H9 (cell line): ENCODE measurements around the gene NGF. TPM values are rescaled to one million over a fixed set of nuclear protein-coding genes. Genes with fewer than 3 reads are reported as not detected.

ENCODE experiments used
- DNase-seq: peaks from one replicate; pipeline ENCODE4 v3.0.0-alpha.2; 2017
- H2AFZ ChIP-seq: one replicate; pipeline ENCODE4 v1.6.1; 2013; ENCODE audit warnings: mild to moderate bottlenecking, low read length, control low read depth, moderate library complexity
- H2AK5ac ChIP-seq: 2 replicates; pipeline ENCODE4 v1.6.1; 2013; ENCODE audit warnings: low read length, control low read depth, mixed read lengths; ENCODE audit not compliant: insufficient read length
- H2BK120ac ChIP-seq: one replicate; pipeline ENCODE4 v1.6.1; 2013; ENCODE audit warnings: low read depth, mild to moderate bottlenecking, low read length, control low read depth, inconsistent platforms; ENCODE audit not compliant: poor library complexity, severe bottlenecking
- H2BK12ac ChIP-seq: 2 replicates; pipeline ENCODE4 v1.6.1; 2013; ENCODE audit warnings: low read length, control low read depth, mixed read lengths, low read depth; ENCODE audit not compliant: insufficient read length
- H2BK15ac ChIP-seq: 2 replicates; pipeline ENCODE4 v1.6.1; 2013; ENCODE audit warnings: low read depth, low read length, control low read depth
- H2BK20ac ChIP-seq: one replicate; pipeline ENCODE4 v1.6.1; 2013; ENCODE audit warnings: low read depth, mild to moderate bottlenecking, low read length, control low read depth, inconsistent platforms; ENCODE audit not compliant: poor library complexity, severe bottlenecking
- H2BK5ac ChIP-seq: 2 replicates; pipeline ENCODE4 v1.6.1; 2013; ENCODE audit warnings: low read length, control low read depth, mixed read lengths; ENCODE audit not compliant: insufficient read length
- H3K14ac ChIP-seq: 2 replicates; pipeline ENCODE4 v1.6.1; 2013; ENCODE audit warnings: low read length, control low read depth; ENCODE audit not compliant: insufficient read depth
- H3K18ac ChIP-seq: 2 replicates; pipeline ENCODE4 v1.6.1; 2013; ENCODE audit warnings: low read depth, mild to moderate bottlenecking, mixed read lengths, low read length, control low read depth; ENCODE audit not compliant: insufficient read length
- H3K23ac ChIP-seq: 2 replicates; pipeline ENCODE4 v1.6.1; 2013; ENCODE audit warnings: low read length, control low read depth, mixed read lengths, low read depth; ENCODE audit not compliant: insufficient read length
- H3K23me2 ChIP-seq: 2 replicates; pipeline ENCODE4 v1.6.1; 2013; ENCODE audit warnings: low read depth, mild to moderate bottlenecking, mixed read lengths, low read length, control low read depth; ENCODE audit not compliant: insufficient read length, poor library complexity, severe bottlenecking
- H3K27ac ChIP-seq: 2 replicates; pipeline ENCODE4 v1.5.1; 2013; ENCODE audit warnings: low read length, control low read depth, mixed read lengths, low read depth; ENCODE audit not compliant: insufficient read length
- H3K27me3 ChIP-seq: 2 replicates; pipeline ENCODE4 v1.6.1; 2013; ENCODE audit warnings: low read length, control low read depth, inconsistent platforms; ENCODE audit not compliant: insufficient read depth
- H3K4ac ChIP-seq: 2 replicates; pipeline ENCODE4 v1.6.1; 2013; ENCODE audit warnings: low read depth, mild to moderate bottlenecking, control low read depth, inconsistent platforms, low read length, moderate library complexity
- H3K4me1 ChIP-seq: 2 replicates; pipeline ENCODE4 v1.6.1; 2013; ENCODE audit warnings: low read length, control low read depth, inconsistent platforms; ENCODE audit not compliant: insufficient read depth
- H3K4me2 ChIP-seq: 2 replicates; pipeline ENCODE4 v1.6.1; 2013; ENCODE audit warnings: low read length, control low read depth, mixed read lengths; ENCODE audit not compliant: insufficient read length, insufficient read depth
- H3K56ac ChIP-seq: 2 replicates; pipeline ENCODE4 v1.6.1; 2013; ENCODE audit warnings: low read depth, mild to moderate bottlenecking, mixed read lengths, low read length, control low read depth; ENCODE audit not compliant: insufficient read length
- H3K79me1 ChIP-seq: 2 replicates; pipeline ENCODE4 v1.6.1; 2013; ENCODE audit warnings: low read depth, mild to moderate bottlenecking, moderate library complexity, low read length, control low read depth, inconsistent platforms; ENCODE audit not compliant: insufficient read depth, poor library complexity, severe bottlenecking
- H3K79me2 ChIP-seq: 2 replicates; pipeline ENCODE4 v1.6.1; 2013; ENCODE audit warnings: low read length, control low read depth, inconsistent platforms; ENCODE audit not compliant: insufficient read depth
- H3K9ac ChIP-seq: 2 replicates; pipeline ENCODE4 v1.6.1; 2013; ENCODE audit warnings: low read length, control low read depth, mixed read lengths; ENCODE audit not compliant: insufficient read length; ENCODE audit errors: extremely low read depth
- H3K9me3 ChIP-seq: one replicate; pipeline ENCODE4 v1.6.1; 2013; ENCODE audit warnings: low read depth, low read length, inconsistent platforms; ENCODE audit not compliant: control insufficient read depth
- H3T11ph ChIP-seq: one replicate; pipeline ENCODE4 v1.6.1; 2013; ENCODE audit warnings: mild to moderate bottlenecking, low read length, control low read depth, inconsistent platforms
- H4K20me1 ChIP-seq: one replicate; pipeline ENCODE4 v1.6.1; 2013; ENCODE audit not compliant: control insufficient read depth, insufficient read length, insufficient read depth
- H4K5ac ChIP-seq: 2 replicates; pipeline ENCODE4 v1.6.1; 2013; ENCODE audit warnings: low read depth, mild to moderate bottlenecking, mixed read lengths, low read length, control low read depth; ENCODE audit not compliant: insufficient read length
- H4K8ac ChIP-seq: replicated peaks from 2 replicates; pipeline ENCODE4 v1.6.1; 2013; ENCODE audit warnings: low read length, control low read depth, mixed read lengths, low read depth; ENCODE audit not compliant: insufficient read length
- H4K91ac ChIP-seq: 2 replicates; pipeline ENCODE4 v1.6.1; 2013; ENCODE audit warnings: low read depth, mild to moderate bottlenecking, moderate library complexity, mixed read lengths, low read length, control low read depth; ENCODE audit not compliant: insufficient read length
- H3K27ac Mint-ChIP-seq, 3 experiments: 2 replicates in 2 of 3; 3 replicates in 1 of 3; pipeline ENCODE4 v1.8.0; 2020 to 2021; ENCODE audit warnings: mixed read lengths in 3 of 3, mild to moderate bottlenecking in 1 of 3, moderate library complexity in 1 of 3
- H3K27me3 Mint-ChIP-seq: 2 replicates; pipeline ENCODE4 v1.8.0; 2021; ENCODE audit warnings: low read depth, mild to moderate bottlenecking, moderate library complexity, mixed read lengths
- H3K36me3 Mint-ChIP-seq, 3 experiments: 2 replicates in 2 of 3; 3 replicates in 1 of 3; pipeline ENCODE4 v1.8.0; 2020 to 2021; ENCODE audit warnings: low read depth in 3 of 3, mixed read lengths in 3 of 3; ENCODE audit not compliant: insufficient read depth in 1 of 3
- H3K4me1 Mint-ChIP-seq, 2 experiments: 2 replicates each; pipeline ENCODE4 v1.8.0; 2020; ENCODE audit warnings: mixed read lengths in 2 of 2
- H3K4me3 Mint-ChIP-seq, 2 experiments: 2 replicates in 1 of 2; 3 replicates in 1 of 2; pipeline ENCODE4 v1.8.0; 2020 to 2021; ENCODE audit warnings: mild to moderate bottlenecking in 2 of 2, mixed read lengths in 2 of 2, moderate library complexity in 1 of 2
- H3K9me3 Mint-ChIP-seq, 2 experiments: 2 replicates in 1 of 2; 3 replicates in 1 of 2; pipeline ENCODE4 v1.8.0; 2020; ENCODE audit warnings: mild to moderate bottlenecking in 2 of 2, mixed read lengths in 2 of 2, moderate library complexity in 1 of 2
- CTCF ChIP-seq: fragments of 200-600 bp; sonication (generic); conservative IDR thresholded peaks from 3 replicates; pipeline ENCODE4 v1.8.0; 2021; ENCODE audit warnings: antibody characterized with exemption, mild to moderate bottlenecking
- WGBS: extraction: QIAGEN DNeasy Blood & Tissue Kit; methylation state at CpG from one replicate; pipeline ENCODE4 v1.1.7; 2013; ENCODE audit warnings: missing lambda C conversion rate, low lambda C conversion rate, mixed read lengths; ENCODE audit not compliant: insufficient read length; ENCODE audit errors: extremely low coverage; 5-methylcytosine and 5-hydroxymethylcytosine counted together
- total RNA-seq: library from RNA; stranded (reverse); gene quantifications from 2 replicates; pipeline ENCODE4 v1.2.1, GENCODE V29; 2021

NGF gene
- total RNA-seq, 1 experiment from 2014 or later: 0.22 TPM

DNA sequence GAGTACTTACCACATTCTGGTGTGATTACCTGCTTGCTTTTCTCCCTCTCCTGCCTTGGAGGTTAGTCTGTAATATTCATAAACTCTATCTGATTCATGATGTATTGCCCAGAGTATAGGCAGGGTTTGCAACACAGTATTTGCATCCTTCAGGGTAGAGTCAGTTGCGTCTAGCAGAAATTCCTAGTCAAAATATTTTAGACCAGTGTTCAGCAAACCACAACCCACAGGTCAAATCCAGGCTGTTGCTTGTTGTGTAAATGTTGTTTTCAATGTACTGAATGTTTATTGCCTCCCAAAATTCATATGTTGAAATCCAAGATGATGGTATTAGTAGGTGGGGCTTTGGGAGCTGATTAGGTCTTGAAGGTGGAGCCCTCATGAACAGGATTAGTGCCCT lies 82.9 kb downstream of the NGF start:
- Mint-ChIP-seq H3K9me3 (peaks cover 17% of the 10 kb centered on the region in 2 experiments), H3K4me3 (no peak overlapping the region), H3K27me3 (no peaks in the 10 kb centered on the region; the same call in none of the 2 replicates), H3K27ac (no peak overlapping the region), H3K36me3 (peaks cover 7 to 15% (median 8%) of the 10 kb centered on the region in 3 experiments), H3K4me1 (no peaks in the 10 kb centered on the region)
- Histone ChIP-seq H4K20me1 (no peaks in the 10 kb centered on the region), H2BK12ac (no peak overlapping the region), H3K9me3 (peaks cover 9% of the 10 kb centered on the region), H3K9ac (no peak overlapping the region), H2BK120ac (no peak overlapping the region), H3T11ph (no peak overlapping the region), H2BK20ac (no peak overlapping the region), H4K8ac (no peak overlapping the region), H4K91ac (no peak overlapping the region), H3K27ac (no peak overlapping the region), H3K18ac (no peak overlapping the region), H3K79me1 (no peaks in the 10 kb centered on the region), H3K4me1 (no peaks in the 10 kb centered on the region), H3K23me2 (no peaks in the 10 kb centered on the region), H2AFZ (no peak overlapping the region), H4K5ac (no peak overlapping the region), H3K4me2 (no peak overlapping the region), H3K79me2 (no peaks in the 10 kb centered on the region), H3K27me3 (no peaks in the 10 kb centered on the region), H3K14ac (no peak overlapping the region), H2AK5ac (no peak overlapping the region), H3K4ac (no peak overlapping the region), H3K23ac (no peak overlapping the region), H2BK5ac (no peak overlapping the region), H2BK15ac (no peak overlapping the region), H3K56ac (no peak overlapping the region)
- WGBS: no CpG with 5 or more reads among the region's 1 CpG
- TF ChIP-seq CTCF: no peak
- no peak for DNase-seq
